ENCODE results near the gene HTRA3. TPM values are rescaled to one million over a fixed set of nuclear protein-coding genes. Genes with fewer than 3 reads are reported as not detected.

The HTRA3 gene
- total RNA-seq, 1 experiment from 2014 or later = not detected

- H3K4me2 ChIP-seq (ENCODE audit: low read depth, low read length, poor library complexity, severe bottlenecking) = no peak overlapping the region
- no peaks in the 10 kb centered on the region for H4K20me1 ChIP-seq (ENCODE audit: insufficient read depth, low read depth, low read length)
- H3K4me3 ChIP-seq (ENCODE audit: low read length) = no peak overlapping the region
- H3K36me3 ChIP-seq (ENCODE audit: insufficient read depth, low read length) = no peaks in the 10 kb centered on the region
- no peaks in the 10 kb centered on the region for H3K79me2 ChIP-seq (ENCODE audit: low read length)
- no peak for DNase-seq
- H3K9me3 ChIP-seq (ENCODE audit: low read length) = no peaks in the 10 kb centered on the region
- H2AFZ ChIP-seq (ENCODE audit: low read length) = no peak overlapping the region
- no peaks in the 10 kb centered on the region for H3K9me2 ChIP-seq (replicated peaks; ENCODE audit: insufficient read depth, low read length)
- H3K27ac ChIP-seq (ENCODE audit: low read length) = no peak overlapping the region
- no peaks in the 10 kb centered on the region for H3K27me3 ChIP-seq (ENCODE audit: low read length)
- H3K4me1 ChIP-seq (ENCODE audit: low read length) = no peaks in the 10 kb centered on the region
- H3K9ac ChIP-seq (ENCODE audit: low read length) = no peak overlapping the region
Measured at GRCh38 chr4:8315435-8316250, 46.1 kb downstream of the HTRA3 start.

- Histone ChIP-seq H3K4me1 (ENCODE audit: low read length) (no peaks in the 10 kb centered on the region), H3K9me2 (replicated peaks; ENCODE audit: insufficient read depth, low read length) (no peaks in the 10 kb centered on the region), H3K9ac (ENCODE audit: low read length) (no peak overlapping the region), H2AFZ (ENCODE audit: low read length) (no peak overlapping the region), H3K4me2 (ENCODE audit: low read depth, low read length, poor library complexity, severe bottlenecking) (no peak overlapping the region), H3K36me3 (ENCODE audit: insufficient read depth, low read length) (no peaks in the 10 kb centered on the region), H3K27ac (ENCODE audit: low read length) (no peak overlapping the region), H4K20me1 (ENCODE audit: insufficient read depth, low read depth, low read length) (no peaks in the 10 kb centered on the region), H3K4me3 (ENCODE audit: low read length) (no peak overlapping the region), H3K27me3 (ENCODE audit: low read length) (no peaks in the 10 kb centered on the region), H3K79me2 (ENCODE audit: low read length) (no peaks in the 10 kb centered on the region), H3K9me3 (ENCODE audit: low read length) (no peaks in the 10 kb centered on the region)
- DNase-seq = no peak
Measured at GRCh38 chr4:8316251-8316771, 46.8 kb downstream of the HTRA3 start.

- H3K4me3 ChIP-seq (ENCODE audit: low read length) = no peak overlapping the region
- H3K27me3 ChIP-seq (ENCODE audit: low read length) = no peaks in the 10 kb centered on the region
- H3K4me1 ChIP-seq (ENCODE audit: low read length) = no peaks in the 10 kb centered on the region
- no peak overlapping the region for H3K4me2 ChIP-seq (ENCODE audit: low read depth, low read length, poor library complexity, severe bottlenecking)
- H3K79me2 ChIP-seq (ENCODE audit: low read length) = no peaks in the 10 kb centered on the region
- no peaks in the 10 kb centered on the region for H3K9me3 ChIP-seq (ENCODE audit: low read length)
- DNase-seq = no peak
- no peaks in the 10 kb centered on the region for H3K36me3 ChIP-seq (ENCODE audit: insufficient read depth, low read length)
- no peaks in the 10 kb centered on the region for H3K9me2 ChIP-seq (replicated peaks; ENCODE audit: insufficient read depth, low read length)
- H3K27ac ChIP-seq (ENCODE audit: low read length) = no peak overlapping the region
- H3K9ac ChIP-seq (ENCODE audit: low read length) = no peak overlapping the region
- no peaks in the 10 kb centered on the region for H4K20me1 ChIP-seq (ENCODE audit: insufficient read depth, low read depth, low read length)
- no peak overlapping the region for H2AFZ ChIP-seq (ENCODE audit: low read length)
Measured at GRCh38 chr4:8316911-8317351, 47.4 kb downstream of the HTRA3 start.

- Histone ChIP-seq H3K9me3 (ENCODE audit: low read length) (no peaks in the 10 kb centered on the region), H3K4me2 (ENCODE audit: low read depth, low read length, poor library complexity, severe bottlenecking) (no peak overlapping the region), H3K36me3 (ENCODE audit: insufficient read depth, low read length) (no peaks in the 10 kb centered on the region), H3K9ac (ENCODE audit: low read length) (no peak overlapping the region), H2AFZ (ENCODE audit: low read length) (no peak overlapping the region), H3K27ac (ENCODE audit: low read length) (no peak overlapping the region), H3K27me3 (ENCODE audit: low read length) (no peaks in the 10 kb centered on the region), H3K79me2 (ENCODE audit: low read length) (no peaks in the 10 kb centered on the region), H3K9me2 (replicated peaks; ENCODE audit: insufficient read depth, low read length) (no peaks in the 10 kb centered on the region), H3K4me1 (ENCODE audit: low read length) (no peaks in the 10 kb centered on the region), H3K4me3 (ENCODE audit: low read length) (no peak overlapping the region), H4K20me1 (ENCODE audit: insufficient read depth, low read depth, low read length) (no peaks in the 10 kb centered on the region)
- DNase-seq = no peak
Measured at GRCh38 chr4:8317474-8317873, 47.9 kb downstream of the HTRA3 start.

GRCh38 chr4:8318509-8318908, 49.0 kb downstream of the HTRA3 start:
- no peaks in the 10 kb centered on the region for H3K4me1 ChIP-seq (ENCODE audit: low read length)
- no peak overlapping the region for H3K27ac ChIP-seq (ENCODE audit: low read length)
- no peak overlapping the region for H2AFZ ChIP-seq (ENCODE audit: low read length)
- no peaks in the 10 kb centered on the region for H3K9me3 ChIP-seq (ENCODE audit: low read length)
- H3K4me3 ChIP-seq (ENCODE audit: low read length) = no peak overlapping the region
- DNase-seq = no peak
- H3K4me2 ChIP-seq (ENCODE audit: low read depth, low read length, poor library complexity, severe bottlenecking) = no peak overlapping the region
- no peaks in the 10 kb centered on the region for H3K36me3 ChIP-seq (ENCODE audit: insufficient read depth, low read length)
- no peaks in the 10 kb centered on the region for H4K20me1 ChIP-seq (ENCODE audit: insufficient read depth, low read depth, low read length)
- no peak overlapping the region for H3K9ac ChIP-seq (ENCODE audit: low read length)
- no peaks in the 10 kb centered on the region for H3K9me2 ChIP-seq (replicated peaks; ENCODE audit: insufficient read depth, low read length)
- H3K27me3 ChIP-seq (ENCODE audit: low read length) = no peaks in the 10 kb centered on the region
- H3K79me2 ChIP-seq (ENCODE audit: low read length) = no peaks in the 10 kb centered on the region

- no peak overlapping the region for H3K9ac ChIP-seq (ENCODE audit: low read length)
- no peaks in the 10 kb centered on the region for H4K20me1 ChIP-seq (ENCODE audit: insufficient read depth, low read depth, low read length)
- no peaks in the 10 kb centered on the region for H3K4me1 ChIP-seq (ENCODE audit: low read length)
- no peaks in the 10 kb centered on the region for H3K36me3 ChIP-seq (ENCODE audit: insufficient read depth, low read length)
- no peak overlapping the region for H3K4me2 ChIP-seq (ENCODE audit: low read depth, low read length, poor library complexity, severe bottlenecking)
- DNase-seq = no peak
- no peak overlapping the region for H3K27ac ChIP-seq (ENCODE audit: low read length)
- H3K79me2 ChIP-seq (ENCODE audit: low read length) = no peaks in the 10 kb centered on the region
- no peak overlapping the region for H3K4me3 ChIP-seq (ENCODE audit: low read length)
- no peaks in the 10 kb centered on the region for H3K9me2 ChIP-seq (replicated peaks; ENCODE audit: insufficient read depth, low read length)
- no peak overlapping the region for H2AFZ ChIP-seq (ENCODE audit: low read length)
- H3K9me3 ChIP-seq (ENCODE audit: low read length) = no peaks in the 10 kb centered on the region
- H3K27me3 ChIP-seq (ENCODE audit: low read length) = no peaks in the 10 kb centered on the region
Measured at GRCh38 chr4:8319061-8319460, 49.5 kb downstream of the HTRA3 start.

GRCh38 chr4:8319731-8320385, 50.3 kb downstream of the HTRA3 start:
- no peaks in the 10 kb centered on the region for H3K36me3 ChIP-seq (ENCODE audit: insufficient read depth, low read length)
- H3K4me3 ChIP-seq (ENCODE audit: low read length) = no peak overlapping the region
- H3K4me1 ChIP-seq (ENCODE audit: low read length) = no peaks in the 10 kb centered on the region
- no peaks in the 10 kb centered on the region for H4K20me1 ChIP-seq (ENCODE audit: insufficient read depth, low read depth, low read length)
- H3K4me2 ChIP-seq (ENCODE audit: low read depth, low read length, poor library complexity, severe bottlenecking) = no peak overlapping the region
- H3K9me2 ChIP-seq (replicated peaks; ENCODE audit: insufficient read depth, low read length) = no peaks in the 10 kb centered on the region
- H3K27ac ChIP-seq (ENCODE audit: low read length) = no peak overlapping the region
- H3K9me3 ChIP-seq (ENCODE audit: low read length) = no peaks in the 10 kb centered on the region
- no peaks in the 10 kb centered on the region for H3K27me3 ChIP-seq (ENCODE audit: low read length)
- no peak for DNase-seq
- H2AFZ ChIP-seq (ENCODE audit: low read length) = no peak overlapping the region
- no peaks in the 10 kb centered on the region for H3K79me2 ChIP-seq (ENCODE audit: low read length)
- H3K9ac ChIP-seq (ENCODE audit: low read length) = no peak overlapping the region

GRCh38 chr4:8320386-8320750, 50.8 kb downstream of the HTRA3 start:
- DNase-seq = peak; percentile 71

More at GRCh38 chr4:8320386-8320750, 50.8 kb downstream of the HTRA3 start:
- no peaks in the 10 kb centered on the region for H3K27me3 ChIP-seq (ENCODE audit: low read length)
- H3K4me1 ChIP-seq (ENCODE audit: low read length) = no peaks in the 10 kb centered on the region
- H4K20me1 ChIP-seq (ENCODE audit: insufficient read depth, low read depth, low read length) = no peaks in the 10 kb centered on the region
- H3K4me2 ChIP-seq (ENCODE audit: low read depth, low read length, poor library complexity, severe bottlenecking) = no peak overlapping the region
- H3K79me2 ChIP-seq (ENCODE audit: low read length) = no peaks in the 10 kb centered on the region
- H3K4me3 ChIP-seq (ENCODE audit: low read length) = no peak overlapping the region
- H3K36me3 ChIP-seq (ENCODE audit: insufficient read depth, low read length) = no peaks in the 10 kb centered on the region
- no peaks in the 10 kb centered on the region for H3K9me3 ChIP-seq (ENCODE audit: low read length)
- no peak overlapping the region for H2AFZ ChIP-seq (ENCODE audit: low read length)
- H3K27ac ChIP-seq (ENCODE audit: low read length) = no peak overlapping the region
- H3K9me2 ChIP-seq (replicated peaks; ENCODE audit: insufficient read depth, low read length) = no peaks in the 10 kb centered on the region
- no peak overlapping the region for H3K9ac ChIP-seq (ENCODE audit: low read length)
